Ovary (tissue), 9 donors: ENCODE measurements around the gene FRYL. TPM values are rescaled to one million over a fixed set of nuclear protein-coding genes. Genes with fewer than 3 reads are reported as not detected.

Experiments used
- DNase-seq, 5 donors: peaks; one replicate each; pipeline ENCODE4 v3.0.0-alpha.2; 2019 to 2020
- H3K27ac ChIP-seq, 2 donors: fragments of 200-600 bp; one replicate each; pipeline versions ENCODE4 v1.5.1 to v1.8.0; 2019 to 2022
- H3K27me3 ChIP-seq: fragments of 200-600 bp; one replicate; pipeline ENCODE4 v1.8.0; 2022
- H3K36me3 ChIP-seq: fragments of 200-600 bp; sonication (generic); one replicate; pipeline ENCODE4 v1.5.1; 2019
- H3K4me1 ChIP-seq: one replicate; pipeline ENCODE4 v1.8.1; 2013; ENCODE audit warnings: mild to moderate bottlenecking, moderate library complexity; ENCODE audit not compliant: insufficient read depth
- H3K4me3 ChIP-seq: fragments of 200-600 bp; sonication (generic); one replicate; pipeline ENCODE4 v1.5.1; 2017
- H3K9me3 ChIP-seq, 2 donors: fragments of 200-600 bp in 1 of 2; sonication (generic) in 1 of 2; one replicate each; pipeline versions ENCODE4 v1.5.1 to v1.8.1; 2013 to 2019; ENCODE audit warnings: mild to moderate bottlenecking in 1 of 2, moderate library complexity in 1 of 2
- CTCF ChIP-seq, 3 donors: fragments of 450-650 bp in 2 of 3; fragments of 200-600 bp in 1 of 3; IDR thresholded peaks; one replicate each; pipeline versions ENCODE4 v1.5.1 to v1.8.0; 2016 to 2022; ENCODE audit warnings: antibody characterized with exemption in 3 of 3, mild to moderate bottlenecking in 1 of 3
- EP300 ChIP-seq: sonication (generic); formaldehyde crosslinking; IDR thresholded peaks from one replicate; pipeline ENCODE4 v1.6.1; 2017; ENCODE audit warnings: antibody characterized with exemption
- POLR2A ChIP-seq: fragments of 450-650 bp; IDR thresholded peaks from one replicate; pipeline ENCODE4 v1.6.1; 2017; ENCODE audit warnings: antibody characterized with exemption, mild to moderate bottlenecking, moderate library complexity
- WGBS, 3 donors: extraction: QIAGEN DNeasy Blood & Tissue Kit in 1 of 3; methylation state at CpG; one replicate each; pipeline versions ENCODE4 v1.1.5 to v1.1.7; 2013 to 2017; 5-methylcytosine and 5-hydroxymethylcytosine counted together
- intact Hi-C, 4 donors: fragments of 100-400 bp; cut with DNase I; formaldehyde crosslinking; loops; one replicate each; pipeline versions ENCODE4 v1.11.0 to v1.15.1; 2022 to 2023
- polyA plus RNA-seq, 2 donors: library from polyadenylated mRNA; stranded (reverse); fragments of 200-250 nt in 1 of 2; fragments of 350-450 nt in 1 of 2; fragmentation: Illumina TruSeq in 1 of 2; extraction: RNeasy Lipid Tissue Mini Kit (QIAGEN cat#74804) in 1 of 2; gene quantifications; one replicate each; pipeline ENCODE4 v1.2.3, GENCODE V29; 2013 to 2014
- total RNA-seq, 7 donors: library from RNA; depleted of rRNA in 2 of 7; stranded (reverse); fragments of >200 nt in 2 of 7; fragmentation: NEBNext Ultra II Directional in 3 of 7; extraction: Animal tissue kit (Norgen Biotek cat#: 25700) in 3 of 7; gene quantifications; one replicate each; pipeline versions ENCODE4 v1.1.0 to v1.2.4, GENCODE V29; 2016 to 2023
- donor health status: DM: no; HTN: no; CAD: no; lungs with moderate emphysema.
- donor health status: DM: no; HTN: no; CAD: no.
- donor health status: Bipolar disorder and iron deficiency.
- donor health status: DM: yes; HTN: yes; CAD: no.
- donor health status: DM: no; HTN: no; CAD: no.
- donor health status: DM: yes; HTN: yes; CAD: no.

Gene FRYL
- total and polyA plus RNA-seq, 9 donors = 10.7 to 46.0 (median 35.2) TPM

GRCh38 chr4:48585401-48585800 is 194.7 kb downstream of the FRYL start:
- Histone ChIP-seq H3K36me3 (no peaks in the 10 kb centered on the region), H3K4me1 (no peaks in the 10 kb centered on the region), H3K4me3 (no peak overlapping the region), H3K27me3 (peaks cover 5% of the 10 kb centered on the region), H3K27ac (no peak overlapping the region), H3K9me3 (no peaks in the 10 kb centered on the region)
- intact Hi-C loops = no loop called here
- WGBS, 3 donors = 96 to 98% (median 97%) methylated on average over 2 of the region's 2 CpGs
- no peak for TF ChIP-seq CTCF (IDR thresholded peaks at IDR 0.05)
- DNase-seq = no peak

GRCh38 chr4:48578132-48578968 is 201.7 kb downstream of the FRYL start:
- WGBS, 3 donors = 1 to 2% (median 2%) methylated on average over 3 of the region's 3 CpGs
- intact Hi-C loops = loop anchor here in 2 of 4 donors (5.0 kb wide), 1 partner anchor 384 kb away; no protein-coding TSS in a partner anchor
- Histone ChIP-seq H3K27ac (no peak overlapping the region), H3K9me3 (no peaks in the 10 kb centered on the region), H3K4me1 (no peaks in the 10 kb centered on the region), H3K27me3 (no peaks in the 10 kb centered on the region), H3K36me3 (no peaks in the 10 kb centered on the region), H3K4me3 (no peak overlapping the region)
- TF ChIP-seq EP300 (no peak), CTCF (IDR thresholded peaks at IDR 0.05) (peak; percentile 65 to 74 (median 66))
- DNase-seq = peak in 4 of 5 donors; percentile 21 to 71 (median 36)

- WGBS, 3 donors = 87 to 94% (median 88%) methylated on average over 6 of the region's 6 CpGs
- TF ChIP-seq POLR2A (no peak), CTCF (IDR thresholded peaks at IDR 0.05) (no peak), EP300 (no peak)
- Histone ChIP-seq H3K27me3 (no peaks in the 10 kb centered on the region), H3K9me3 (no peaks in the 10 kb centered on the region), H3K27ac (no peak overlapping the region), H3K36me3 (no peaks in the 10 kb centered on the region), H3K4me1 (no peaks in the 10 kb centered on the region), H3K4me3 (no peak overlapping the region)
- no peak for DNase-seq
- intact Hi-C loops = loop anchor here in 2 of 4 donors (5.0 kb wide), 1 partner anchor 386 kb away; no protein-coding TSS in a partner anchor
Measured at GRCh38 chr4:48575964-48576363, 204.1 kb downstream of the FRYL start.

- Histone ChIP-seq H3K4me3 (no peak overlapping the region), H3K4me1 (no peaks in the 10 kb centered on the region), H3K36me3 (no peaks in the 10 kb centered on the region), H3K27ac (no peak overlapping the region), H3K9me3 (no peaks in the 10 kb centered on the region), H3K27me3 (no peaks in the 10 kb centered on the region)
- intact Hi-C loops = no loop called here
- 67 to 86% (median 67%) methylated on average over 1 of the region's 1 CpG for WGBS, 3 donors
- TF ChIP-seq CTCF (IDR thresholded peaks at IDR 0.05) (no peak), EP300 (no peak), POLR2A (no peak)
- DNase-seq = no peak
Measured at GRCh38 chr4:48571471-48571870, 208.6 kb downstream of the FRYL start.
